Thyroid gland (tissue), 4 donors: Measurements from ENCODE around the gene ACSM6. TPM values are rescaled to one million over a fixed set of nuclear protein-coding genes. Genes with fewer than 3 reads are reported as not detected.

ENCODE experiments used
- DNase-seq, 2 donors: peaks; one replicate each; pipeline ENCODE4 v3.0.0-alpha.2; 2019
- H3K27ac ChIP-seq, 3 donors: fragments of 200-600 bp; sonication (generic); 1 replicate in 2 of 3; 2 replicates in 1 of 3; pipeline ENCODE4 v1.5.1; 2016 to 2019; ENCODE audit warnings: mild to moderate bottlenecking in 1 of 3, moderate library complexity in 1 of 3
- H3K27me3 ChIP-seq: fragments of 200-600 bp; sonication (generic); one replicate; pipeline ENCODE4 v1.5.1; 2019
- H3K36me3 ChIP-seq, 2 donors: fragments of 200-600 bp; sonication (generic); one replicate each; pipeline ENCODE4 v1.5.1; 2016 to 2019
- H3K4me1 ChIP-seq, 2 donors: fragments of 200-600 bp; sonication (generic); one replicate each; pipeline ENCODE4 v1.5.1; 2017 to 2019
- H3K4me3 ChIP-seq, 3 donors: fragments of 200-600 bp; sonication (generic); replicated peaks in 1 of 3; 1 replicate in 2 of 3; 2 replicates in 1 of 3; pipeline ENCODE4 v1.5.1; 2016; ENCODE audit warnings: mild to moderate bottlenecking in 1 of 3
- H3K9me3 ChIP-seq: fragments of 200-600 bp; sonication (generic); one replicate; pipeline ENCODE4 v1.5.1; 2017
- POLR2A ChIP-seq, 2 donors: fragments of 450-650 bp; IDR thresholded peaks; one replicate each; pipeline ENCODE4 v1.6.1; 2017; ENCODE audit warnings: antibody characterized with exemption in 2 of 2, mild to moderate bottlenecking in 2 of 2, moderate library complexity in 1 of 2
- WGBS, 2 donors: methylation state at CpG; one replicate each; pipeline ENCODE4 v1.1.5; 2017; 5-methylcytosine and 5-hydroxymethylcytosine counted together
- intact Hi-C: fragments of 100-400 bp; cut with DNase I; formaldehyde crosslinking; loops from one replicate; pipeline ENCODE4 v1.15.1; 2023
- total RNA-seq, 4 donors: library from RNA; depleted of rRNA; stranded (reverse); fragments of >200 nt; gene quantifications; one replicate each; pipeline ENCODE4 v1.2.3, GENCODE V29; 2016
- TF ChIP-seq, protein P1 (sequence below), 6 experiments: fragments of 200-600 bp in 3 of 6; fragments of 450-650 bp in 3 of 6; sonication (generic) in 3 of 6; IDR thresholded peaks; one replicate each; pipeline ENCODE4 v1.5.1; 2016 to 2019; ENCODE audit warnings: antibody characterized with exemption in 6 of 6, mild to moderate bottlenecking in 2 of 6, inconsistent platforms in 1 of 6, moderate library complexity in 1 of 6

ACSM6 gene
- total RNA-seq, 4 donors from 2014 or later: 0.54 to 0.63 (median 0.56) TPM; not detected in 1

DNA sequence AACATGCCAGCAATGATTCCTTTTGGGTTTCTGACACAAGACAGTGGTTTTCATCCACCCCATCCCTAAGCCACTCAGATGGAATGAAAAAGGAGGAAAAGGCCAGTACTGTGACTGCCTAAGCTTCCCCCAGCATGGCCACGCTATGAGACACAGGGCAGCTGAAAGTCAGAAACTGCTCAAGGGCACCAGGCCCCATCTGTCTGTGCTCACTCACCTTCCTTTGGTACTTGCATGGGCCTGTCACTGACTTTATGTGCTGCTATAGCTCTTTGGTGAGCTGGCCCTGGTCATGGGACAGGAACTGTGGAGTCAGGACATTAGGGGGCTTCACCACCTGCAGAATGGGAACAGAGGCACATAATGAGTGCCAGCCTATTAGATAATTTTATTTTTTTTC is 21.2 kb upstream of the ACSM6 start:
- TF ChIP-seq POLR2A (IDR thresholded peaks at IDR 0.05): no peak
- TF ChIP-seq, protein P1, sequence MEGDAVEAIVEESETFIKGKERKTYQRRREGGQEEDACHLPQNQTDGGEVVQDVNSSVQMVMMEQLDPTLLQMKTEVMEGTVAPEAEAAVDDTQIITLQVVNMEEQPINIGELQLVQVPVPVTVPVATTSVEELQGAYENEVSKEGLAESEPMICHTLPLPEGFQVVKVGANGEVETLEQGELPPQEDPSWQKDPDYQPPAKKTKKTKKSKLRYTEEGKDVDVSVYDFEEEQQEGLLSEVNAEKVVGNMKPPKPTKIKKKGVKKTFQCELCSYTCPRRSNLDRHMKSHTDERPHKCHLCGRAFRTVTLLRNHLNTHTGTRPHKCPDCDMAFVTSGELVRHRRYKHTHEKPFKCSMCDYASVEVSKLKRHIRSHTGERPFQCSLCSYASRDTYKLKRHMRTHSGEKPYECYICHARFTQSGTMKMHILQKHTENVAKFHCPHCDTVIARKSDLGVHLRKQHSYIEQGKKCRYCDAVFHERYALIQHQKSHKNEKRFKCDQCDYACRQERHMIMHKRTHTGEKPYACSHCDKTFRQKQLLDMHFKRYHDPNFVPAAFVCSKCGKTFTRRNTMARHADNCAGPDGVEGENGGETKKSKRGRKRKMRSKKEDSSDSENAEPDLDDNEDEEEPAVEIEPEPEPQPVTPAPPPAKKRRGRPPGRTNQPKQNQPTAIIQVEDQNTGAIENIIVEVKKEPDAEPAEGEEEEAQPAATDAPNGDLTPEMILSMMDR (IDR thresholded peaks at IDR 0.05): no peak
- no peaks in the 10 kb centered on the region for H3K9me3 ChIP-seq
- intact Hi-C loops: no loop called here

DNA sequence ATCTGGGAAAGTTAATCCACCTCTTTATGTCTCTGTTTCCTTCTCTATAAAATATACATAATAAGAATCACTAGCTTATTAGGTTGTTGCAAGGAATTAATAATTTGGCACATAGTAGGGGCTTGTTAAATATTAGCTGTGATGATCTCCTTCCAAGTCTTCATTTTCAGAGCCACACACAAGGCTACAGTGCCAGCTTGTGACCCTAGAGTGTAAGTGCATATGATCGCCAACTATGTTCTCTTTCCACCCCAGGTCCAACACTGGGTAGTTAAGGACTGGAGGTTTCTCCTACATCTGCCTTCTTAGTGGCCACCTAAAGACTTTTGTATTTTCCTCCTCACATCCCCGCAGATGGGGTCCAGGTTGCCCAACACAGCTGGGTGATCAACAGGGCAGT is 17.9 kb upstream of the ACSM6 start:
- no peaks in the 10 kb centered on the region for H3K9me3 ChIP-seq
- no peak overlapping the region for H3K4me3 ChIP-seq
- no peak overlapping the region for H3K27ac ChIP-seq
- intact Hi-C loops: no loop called here
- no peak for DNase-seq
- H3K36me3 ChIP-seq: no peaks in the 10 kb centered on the region
- no peaks in the 10 kb centered on the region for H3K4me1 ChIP-seq
- TF ChIP-seq, protein P1 (IDR thresholded peaks at IDR 0.05): peak in 3 of 6 experiments; percentile 8 to 34 (median 13)
- no peak for TF ChIP-seq POLR2A (IDR thresholded peaks at IDR 0.05)
- WGBS, 2 donors: 90 to 95% methylated on average over 2 of the region's 2 CpGs
- no peaks in the 10 kb centered on the region for H3K27me3 ChIP-seq

More for the DNA sequence above, 21.2 kb upstream of the ACSM6 start:
- no peaks in the 10 kb centered on the region for H3K27me3 ChIP-seq
- no peak overlapping the region for H3K27ac ChIP-seq
- H3K4me3 ChIP-seq: no peak overlapping the region
- no peaks in the 10 kb centered on the region for H3K36me3 ChIP-seq
- 90 to 94% methylated on average over 1 of the region's 1 CpG for WGBS, 2 donors
- no peak for DNase-seq
- no peaks in the 10 kb centered on the region for H3K4me1 ChIP-seq

DNA sequence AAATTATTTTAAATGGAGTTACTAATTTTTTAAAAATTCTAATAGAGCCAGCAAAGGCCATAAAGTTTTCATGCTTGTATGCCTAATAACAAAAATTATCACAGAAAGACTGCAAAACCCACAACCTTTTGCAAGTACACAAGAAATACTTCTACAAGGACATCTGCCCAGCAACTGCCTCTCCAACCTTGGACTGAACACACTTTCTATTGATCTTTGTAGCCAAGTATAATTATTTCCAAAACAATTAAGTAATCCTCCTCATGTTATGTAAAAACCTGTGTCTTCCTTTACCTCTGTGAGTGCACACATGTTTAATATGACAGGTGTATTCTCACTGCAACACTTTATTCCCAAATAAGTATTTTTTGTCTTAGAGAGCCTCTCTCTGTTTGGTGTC is 16.6 kb upstream of the ACSM6 start:
- DNase-seq: no peak
- Histone ChIP-seq H3K4me3 (no peak overlapping the region), H3K9me3 (no peaks in the 10 kb centered on the region), H3K27me3 (no peaks in the 10 kb centered on the region), H3K36me3 (no peaks in the 10 kb centered on the region), H3K4me1 (no peaks in the 10 kb centered on the region), H3K27ac (no peak overlapping the region)
- intact Hi-C loops: no loop called here
- TF ChIP-seq, protein P1 (IDR thresholded peaks at IDR 0.05): no peak
- TF ChIP-seq POLR2A (IDR thresholded peaks at IDR 0.05): no peak

DNA sequence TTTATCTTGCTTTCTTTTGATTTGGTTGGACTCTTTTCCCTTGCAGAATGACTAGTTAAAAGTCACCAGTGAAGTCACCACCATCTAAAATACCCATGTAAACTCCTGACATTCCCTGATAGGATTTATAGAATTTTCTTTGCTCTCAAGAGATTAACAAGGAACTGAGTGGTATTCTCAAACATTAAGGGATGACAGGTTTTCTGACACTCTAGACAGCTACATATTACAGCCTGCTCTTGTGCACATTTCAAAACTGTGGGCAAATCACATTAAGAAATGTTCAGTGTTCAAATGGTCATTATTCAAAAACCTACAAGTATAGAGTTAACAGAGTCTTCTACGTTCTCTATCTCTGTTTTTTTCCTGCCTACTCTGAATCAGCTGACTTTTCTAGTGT is 15.8 kb upstream of the ACSM6 start:
- no peaks in the 10 kb centered on the region for H3K36me3 ChIP-seq
- H3K9me3 ChIP-seq: no peaks in the 10 kb centered on the region
- intact Hi-C loops: no loop called here
- H3K27ac ChIP-seq: no peak overlapping the region
- 60 to 62% methylated on average over 1 of the region's 1 CpG for WGBS, 2 donors
- no peak overlapping the region for H3K4me3 ChIP-seq
- no peak for DNase-seq
- no peaks in the 10 kb centered on the region for H3K27me3 ChIP-seq
- no peak for TF ChIP-seq POLR2A (IDR thresholded peaks at IDR 0.05)
- TF ChIP-seq, protein P1 (IDR thresholded peaks at IDR 0.05): no peak
- H3K4me1 ChIP-seq: no peaks in the 10 kb centered on the region

DNA sequence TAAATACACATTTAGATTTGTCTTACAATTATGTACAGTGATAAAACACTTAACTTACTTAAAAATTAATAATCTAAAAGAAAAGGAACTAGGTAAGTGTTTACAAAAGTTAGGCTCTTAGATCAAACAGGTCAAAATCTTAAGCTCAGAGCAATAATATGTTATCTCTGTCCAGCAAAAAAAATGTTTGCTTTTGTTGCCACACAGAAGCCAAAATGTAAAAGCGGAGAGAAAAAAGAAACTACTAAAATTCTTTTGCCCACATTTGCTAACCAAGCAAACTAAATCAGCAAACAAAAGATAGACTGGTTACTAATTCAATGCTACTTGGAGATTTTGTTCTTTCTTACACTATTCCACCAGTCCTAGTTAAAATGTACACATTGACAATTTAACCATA is 15.2 kb upstream of the ACSM6 start:
- Histone ChIP-seq H3K27me3 (no peaks in the 10 kb centered on the region), H3K27ac (no peak overlapping the region), H3K36me3 (no peaks in the 10 kb centered on the region), H3K4me3 (no peak overlapping the region), H3K9me3 (no peaks in the 10 kb centered on the region), H3K4me1 (no peaks in the 10 kb centered on the region)
- intact Hi-C loops: no loop called here
- WGBS, 2 donors: 84 to 86% methylated on average over 1 of the region's 1 CpG
- DNase-seq: no peak
- TF ChIP-seq, protein P1 (IDR thresholded peaks at IDR 0.05): no peak
- TF ChIP-seq POLR2A (IDR thresholded peaks at IDR 0.05): no peak
